GM10266 (cell line): ENCODE measurements around the gene TBX4.

Source experiments
- DNase-seq: peaks from one replicate; pipeline ENCODE4 v3.0.0; 2012; ENCODE audit errors: extremely low spot score
- CTCF ChIP-seq: IDR thresholded peaks from 2 replicates; pipeline ENCODE4 v1.5.1; 2012; ENCODE audit warnings: mild to moderate bottlenecking, low read depth; ENCODE audit not compliant: control insufficient read depth, insufficient read depth; ENCODE audit errors: missing control alignments

The TBX4 gene

GRCh38 chr17:61510991-61511390 lies 58.8 kb downstream of the TBX4 start:
- no peak for TF ChIP-seq CTCF
- no peak for DNase-seq

- no peak for TF ChIP-seq CTCF
Measured at GRCh38 chr17:61511480-61512182, 59.4 kb downstream of the TBX4 start.

GRCh38 chr17:61514491-61514890 lies 62.3 kb downstream of the TBX4 start:
- TF ChIP-seq CTCF, result no peak
- DNase-seq, result no peak

More at GRCh38 chr17:61511480-61512182, 59.4 kb downstream of the TBX4 start:
- DNase-seq, result no peak

- no peak for TF ChIP-seq CTCF
- no peak for DNase-seq
Measured at GRCh38 chr17:61517265-61517664, 65.0 kb downstream of the TBX4 start.

- DNase-seq, result no peak
Measured at GRCh38 chr17:61517843-61518606, 65.8 kb downstream of the TBX4 start.

GRCh38 chr17:61519139-61519538 lies 66.9 kb downstream of the TBX4 start:
- no peak for TF ChIP-seq CTCF
- DNase-seq, result no peak

More at GRCh38 chr17:61517843-61518606, 65.8 kb downstream of the TBX4 start:
- TF ChIP-seq CTCF, result no peak

GRCh38 chr17:61519754-61520440 lies 67.7 kb downstream of the TBX4 start:
- TF ChIP-seq CTCF, result no peak
- no peak for DNase-seq
